Stimulated activated CD4-positive, alpha-beta T cell treated with anti-CD3 and anti-CD28 coated beads, TNF-alpha, amount 100 ng/mL, for 48 hours (primary cell): ENCODE measurements around the gene CEP112.
"Not testable (repeated sequence)": the region's sequence is repeated elsewhere in the genome, so short reads cannot be mapped to it uniquely, and the experiment has no call there.

ENCODE experiments used
- DNase-seq, 3 donors: peaks; one replicate each; pipeline ENCODE4 v3.0.0-alpha.2; 2020; ENCODE audit warnings: low read depth in 3 of 3

Gene CEP112

GRCh38 chr17:66080670-66081069 lies 111.3 kb downstream of the CEP112 start:
- DNase-seq, result not testable (repeated sequence)

- no peak for DNase-seq
Measured at GRCh38 chr17:66076546-66077190, 115.3 kb downstream of the CEP112 start.

GRCh38 chr17:66073384-66073783 lies 118.5 kb downstream of the CEP112 start:
- DNase-seq, result no peak

- no peak for DNase-seq
Measured at GRCh38 chr17:66063686-66064085, 128.2 kb downstream of the CEP112 start.

- no peak for DNase-seq
Measured at GRCh38 chr17:66056148-66056547, 135.8 kb downstream of the CEP112 start.

GRCh38 chr17:66054242-66054641 lies 137.7 kb downstream of the CEP112 start:
- DNase-seq, result no peak

- DNase-seq, result no peak
Measured at GRCh38 chr17:66044083-66044482, 147.8 kb downstream of the CEP112 start.

- DNase-seq, result no peak
Measured at GRCh38 chr17:66043419-66043818, 148.5 kb downstream of the CEP112 start.

- no peak for DNase-seq
Measured at GRCh38 chr17:66040402-66040801, 151.5 kb downstream of the CEP112 start.

GRCh38 chr17:66038125-66038524 lies 153.8 kb downstream of the CEP112 start:
- no peak for DNase-seq

- no peak for DNase-seq
Measured at GRCh38 chr17:66037221-66037620, 154.7 kb downstream of the CEP112 start.

- no peak for DNase-seq
Measured at GRCh38 chr17:66032082-66032712, 159.7 kb downstream of the CEP112 start.

GRCh38 chr17:66025551-66025950 lies 166.4 kb downstream of the CEP112 start:
- DNase-seq, result no peak

- DNase-seq, result no peak
Measured at GRCh38 chr17:66021757-66022156, 170.2 kb downstream of the CEP112 start.

- DNase-seq, result no peak
Measured at GRCh38 chr17:66018786-66019185, 173.1 kb downstream of the CEP112 start.

- DNase-seq, result no peak
Measured at GRCh38 chr17:66016231-66016630, 175.7 kb downstream of the CEP112 start.

GRCh38 chr17:66008680-66009079 lies 183.3 kb downstream of the CEP112 start:
- DNase-seq, result no peak

GRCh38 chr17:66006654-66007053 lies 185.3 kb downstream of the CEP112 start:
- no peak for DNase-seq

- no peak for DNase-seq
Measured at GRCh38 chr17:66002812-66003211, 189.1 kb downstream of the CEP112 start.

- DNase-seq, result no peak
Measured at GRCh38 chr17:66002063-66002585, 189.8 kb downstream of the CEP112 start.

- DNase-seq, result no peak
Measured at GRCh38 chr17:66000216-66000615, 191.7 kb downstream of the CEP112 start.

GRCh38 chr17:65998675-65999074 lies 193.3 kb downstream of the CEP112 start:
- DNase-seq, result no peak

GRCh38 chr17:65994679-65995078 lies 197.3 kb downstream of the CEP112 start:
- DNase-seq, result no peak
